Ovary (tissue), 3 donors: ENCODE data around the gene RPA4.

Experiments
- CTCF ChIP-seq, 3 donors: fragments of 450-650 bp in 2 of 3; fragments of 200-600 bp in 1 of 3; IDR thresholded peaks; one replicate each; pipeline versions ENCODE4 v1.5.1 to v1.8.0; 2016 to 2022; ENCODE audit warnings: antibody characterized with exemption in 3 of 3, mild to moderate bottlenecking in 1 of 3
- EP300 ChIP-seq: sonication (generic); formaldehyde crosslinking; IDR thresholded peaks from one replicate; pipeline ENCODE4 v1.6.1; 2017; ENCODE audit warnings: antibody characterized with exemption
- donor health status: DM: no; HTN: no; CAD: no.

GRCh38 chrX:96909291-96909690 lies 25.6 kb downstream of the RPA4 start:
- TF ChIP-seq EP300 (no peak), CTCF (IDR thresholded peaks at IDR 0.05) (no peak)
